NCI-H748 (cell line): ENCODE results near the gene ROBO1.
A peak's percentile ranks its signal among the peaks of the same experiment; 100 is the strongest.

Experiments
- DNase-seq: peaks from one replicate; lab custom pipeline; 2025; ENCODE audit not compliant: unreplicated experiment; lab: John Stamatoyannopoulos, UW

Gene ROBO1

GRCh38 chr3:78820542-78820941 lies 947.3 kb downstream of the ROBO1 start:
- no peak for DNase-seq

GRCh38 chr3:78818161-78818985 lies 949.4 kb downstream of the ROBO1 start:
- no peak for DNase-seq

GRCh38 chr3:78814893-78815562 lies 952.8 kb downstream of the ROBO1 start:
- DNase-seq = no peak

- no peak for DNase-seq
Observed at GRCh38 chr3:78812166-78812565, 955.6 kb downstream of the ROBO1 start.

- no peak for DNase-seq
Observed at GRCh38 chr3:78809966-78810365, 957.8 kb downstream of the ROBO1 start.

GRCh38 chr3:78804251-78805037 lies 963.4 kb downstream of the ROBO1 start:
- no peak for DNase-seq

GRCh38 chr3:78802562-78802930 lies 965.3 kb downstream of the ROBO1 start:
- DNase-seq = no peak

- DNase-seq = no peak
Observed at GRCh38 chr3:78801926-78802561, 965.8 kb downstream of the ROBO1 start.

GRCh38 chr3:78799681-78800080 lies 968.1 kb downstream of the ROBO1 start:
- no peak for DNase-seq

- no peak for DNase-seq
Observed at GRCh38 chr3:78798266-78798832, 969.4 kb downstream of the ROBO1 start.

- DNase-seq = no peak
Observed at GRCh38 chr3:78794431-78794830, 973.4 kb downstream of the ROBO1 start.

- DNase-seq = no peak
Observed at GRCh38 chr3:78792733-78793132, 975.1 kb downstream of the ROBO1 start.

GRCh38 chr3:78792212-78792611 lies 975.6 kb downstream of the ROBO1 start:
- DNase-seq = peak; percentile 29

GRCh38 chr3:78791753-78792152 lies 976.0 kb downstream of the ROBO1 start:
- peak; percentile 70 for DNase-seq

- no peak for DNase-seq
Observed at GRCh38 chr3:78788839-78789238, 979.0 kb downstream of the ROBO1 start.

GRCh38 chr3:78785004-78785403 lies 982.8 kb downstream of the ROBO1 start:
- DNase-seq = no peak

- no peak for DNase-seq
Observed at GRCh38 chr3:78781351-78781750, 986.4 kb downstream of the ROBO1 start.

- peak; percentile 89 for DNase-seq
Observed at GRCh38 chr3:78765671-78766485, 1001.9 kb downstream of the ROBO1 start.

GRCh38 chr3:78764634-78765033 lies 1003.2 kb downstream of the ROBO1 start:
- DNase-seq = peak; percentile 13

GRCh38 chr3:78762121-78762520 lies 1005.7 kb downstream of the ROBO1 start:
- DNase-seq = no peak
